Stomach (tissue), 9 donors: ENCODE data around the gene CEP72. TPM values are rescaled to one million over a fixed set of nuclear protein-coding genes. Genes with fewer than 3 reads are reported as not detected.

ENCODE experiments used
- DNase-seq, 2 donors: peaks; one replicate each; pipeline versions ENCODE4 v3.0.0 to v3.0.0-alpha.2; 2013 to 2019
- H3K27ac ChIP-seq, 5 donors: fragments of 200-600 bp in 4 of 5; sonication (generic) in 4 of 5; one replicate each; pipeline ENCODE4 v1.5.1; 2013 to 2019; ENCODE audit warnings: mild to moderate bottlenecking in 1 of 5, moderate library complexity in 1 of 5
- H3K27me3 ChIP-seq, 3 donors: fragments of 200-600 bp; sonication (generic); one replicate each; pipeline ENCODE4 v1.5.1; 2017 to 2019; ENCODE audit warnings: mixed run types in 1 of 3
- H3K36me3 ChIP-seq, 4 donors: fragments of 200-600 bp; sonication (generic); 1 replicate in 3 of 4; 2 replicates in 1 of 4; pipeline ENCODE4 v1.5.1; 2016 to 2019
- H3K4me1 ChIP-seq, 4 donors: fragments of 200-600 bp; sonication (generic); one replicate each; pipeline ENCODE4 v1.5.1; 2016 to 2019
- H3K4me3 ChIP-seq, 4 donors: fragments of 200-600 bp; sonication (generic) in 3 of 4; one replicate each; pipeline ENCODE4 v1.5.1; 2016 to 2019; ENCODE audit warnings: mild to moderate bottlenecking in 1 of 4
- H3K9me3 ChIP-seq, 4 donors: fragments of 200-600 bp; sonication (generic); one replicate each; pipeline ENCODE4 v1.5.1; 2016 to 2019
- EP300 ChIP-seq: sonication (generic); formaldehyde crosslinking; IDR thresholded peaks from one replicate; pipeline ENCODE4 v1.6.1; 2017; ENCODE audit warnings: antibody characterized with exemption
- POLR2A ChIP-seq, 4 donors: fragments of 450-650 bp; IDR thresholded peaks; one replicate each; pipeline ENCODE4 v1.6.1; 2016; ENCODE audit warnings: antibody characterized with exemption in 4 of 4, control low read depth in 2 of 4, mild to moderate bottlenecking in 1 of 4, moderate library complexity in 1 of 4
- POLR2AphosphoS5 ChIP-seq, 3 donors: sonication (generic); formaldehyde crosslinking; IDR thresholded peaks; one replicate each; pipeline ENCODE4 v1.6.1; 2016; ENCODE audit warnings: antibody characterized with exemption in 3 of 3
- WGBS, 5 donors: extraction: QIAGEN DNeasy Blood & Tissue Kit in 3 of 5; methylation state at CpG; one replicate each; pipeline versions ENCODE4 v1.1.5 to v1.1.7; 2013 to 2018; 5-methylcytosine and 5-hydroxymethylcytosine counted together
- intact Hi-C: fragments of 100-400 bp; cut with DNase I; formaldehyde crosslinking; loops from one replicate; pipeline ENCODE4 v1.15.1; 2023; ENCODE audit warnings: low total_unique reads
- polyA plus RNA-seq, 3 donors: library from polyadenylated mRNA; stranded (reverse); fragments of 200-250 nt; gene quantifications; one replicate each; pipeline ENCODE4 v1.2.3, GENCODE V29; 2013
- total RNA-seq, 5 donors: library from RNA; depleted of rRNA; stranded (reverse); fragments of >200 nt; gene quantifications; one replicate each; pipeline versions ENCODE4 v1.1.0 to v1.2.3, GENCODE V29; 2014 to 2016
- TF ChIP-seq, protein P1 (sequence below), 7 experiments: fragments of 450-650 bp in 4 of 7; fragments of 200-600 bp in 3 of 7; sonication (generic) in 3 of 7; IDR thresholded peaks; one replicate each; pipeline ENCODE4 v1.5.1; 2016 to 2019; ENCODE audit warnings: antibody characterized with exemption in 7 of 7, control low read depth in 2 of 7, mild to moderate bottlenecking in 1 of 7
- donor health status: healthy with polysubstance abuse.
- donor health status: Bipolar disorder and iron deficiency.
- donor health status: healthy.

CEP72 gene
- total and polyA plus RNA-seq, 8 donors, result 0.14 to 11.1 (median 2.1) TPM

DNA sequence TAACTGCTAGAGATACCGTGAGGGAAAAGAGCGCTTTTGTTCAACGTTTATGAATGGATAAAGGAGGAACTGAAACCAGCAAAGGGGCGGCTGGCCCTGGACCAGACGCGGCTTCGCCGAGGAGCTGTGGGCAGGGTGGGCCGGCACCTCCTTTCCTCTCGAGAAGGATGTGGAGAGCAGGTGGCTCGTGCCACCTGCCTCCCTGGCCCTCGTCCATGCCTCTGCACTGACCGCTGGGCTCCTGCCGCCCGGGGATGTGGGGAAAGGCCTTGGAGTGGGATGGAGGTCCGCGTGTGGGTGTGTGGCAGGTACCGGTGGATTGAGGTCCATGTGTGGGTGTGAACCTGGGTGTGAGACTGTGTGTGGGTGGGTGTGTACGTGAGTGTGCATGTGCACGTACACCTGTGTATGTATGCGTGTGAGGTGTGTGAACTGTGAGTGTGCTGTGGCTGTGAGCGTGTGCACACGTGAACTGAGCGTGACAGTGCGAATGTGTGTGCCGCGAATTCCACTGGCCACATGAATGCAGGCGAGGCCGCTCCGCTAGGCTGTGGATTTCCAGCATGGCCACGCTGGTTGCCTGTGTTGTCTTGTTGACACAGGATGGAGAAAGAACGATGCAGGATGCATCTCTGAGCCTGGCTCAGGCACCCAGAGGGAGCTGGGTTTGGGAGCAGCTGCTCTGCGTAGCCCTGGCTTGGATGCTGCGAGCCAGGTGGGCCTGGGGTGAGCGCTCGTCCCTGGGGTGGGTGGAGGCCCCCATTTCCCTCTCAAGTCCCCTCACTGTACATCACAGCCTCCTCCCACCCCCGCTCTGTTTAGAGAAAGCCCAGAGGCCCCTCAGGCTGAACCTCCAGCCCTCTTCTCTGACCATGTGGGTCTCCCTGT lies 4.4 kb upstream of the CEP72 start:
- Histone ChIP-seq H3K36me3 (no peaks in the 10 kb centered on the region), H3K4me3 (peak overlapping the region in 1 of 4 donors; percentile 26), H3K27ac (peak overlapping the region in 1 of 5 donors; percentile 50), H3K4me1 (peaks cover 0 to 29% (median 21%) of the 10 kb centered on the region in 4 donors), H3K27me3 (peaks cover 0 to 57% (median 10%) of the 10 kb centered on the region in 3 donors), H3K9me3 (no peaks in the 10 kb centered on the region)
- DNase-seq, result peak; percentile 48 to 65
- intact Hi-C loops, result no loop called here
- TF ChIP-seq EP300 (no peak), POLR2AphosphoS5 (IDR thresholded peaks at IDR 0.05) (no peak), POLR2A (IDR thresholded peaks at IDR 0.05) (no peak)
- TF ChIP-seq, protein P1, sequence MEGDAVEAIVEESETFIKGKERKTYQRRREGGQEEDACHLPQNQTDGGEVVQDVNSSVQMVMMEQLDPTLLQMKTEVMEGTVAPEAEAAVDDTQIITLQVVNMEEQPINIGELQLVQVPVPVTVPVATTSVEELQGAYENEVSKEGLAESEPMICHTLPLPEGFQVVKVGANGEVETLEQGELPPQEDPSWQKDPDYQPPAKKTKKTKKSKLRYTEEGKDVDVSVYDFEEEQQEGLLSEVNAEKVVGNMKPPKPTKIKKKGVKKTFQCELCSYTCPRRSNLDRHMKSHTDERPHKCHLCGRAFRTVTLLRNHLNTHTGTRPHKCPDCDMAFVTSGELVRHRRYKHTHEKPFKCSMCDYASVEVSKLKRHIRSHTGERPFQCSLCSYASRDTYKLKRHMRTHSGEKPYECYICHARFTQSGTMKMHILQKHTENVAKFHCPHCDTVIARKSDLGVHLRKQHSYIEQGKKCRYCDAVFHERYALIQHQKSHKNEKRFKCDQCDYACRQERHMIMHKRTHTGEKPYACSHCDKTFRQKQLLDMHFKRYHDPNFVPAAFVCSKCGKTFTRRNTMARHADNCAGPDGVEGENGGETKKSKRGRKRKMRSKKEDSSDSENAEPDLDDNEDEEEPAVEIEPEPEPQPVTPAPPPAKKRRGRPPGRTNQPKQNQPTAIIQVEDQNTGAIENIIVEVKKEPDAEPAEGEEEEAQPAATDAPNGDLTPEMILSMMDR (IDR thresholded peaks at IDR 0.05), result no peak
- whole genome bisulfite sequencing, 5 donors, result 42 to 56% (median 47%) methylated on average over 36 to 37 of the region's 37 CpGs

DNA sequence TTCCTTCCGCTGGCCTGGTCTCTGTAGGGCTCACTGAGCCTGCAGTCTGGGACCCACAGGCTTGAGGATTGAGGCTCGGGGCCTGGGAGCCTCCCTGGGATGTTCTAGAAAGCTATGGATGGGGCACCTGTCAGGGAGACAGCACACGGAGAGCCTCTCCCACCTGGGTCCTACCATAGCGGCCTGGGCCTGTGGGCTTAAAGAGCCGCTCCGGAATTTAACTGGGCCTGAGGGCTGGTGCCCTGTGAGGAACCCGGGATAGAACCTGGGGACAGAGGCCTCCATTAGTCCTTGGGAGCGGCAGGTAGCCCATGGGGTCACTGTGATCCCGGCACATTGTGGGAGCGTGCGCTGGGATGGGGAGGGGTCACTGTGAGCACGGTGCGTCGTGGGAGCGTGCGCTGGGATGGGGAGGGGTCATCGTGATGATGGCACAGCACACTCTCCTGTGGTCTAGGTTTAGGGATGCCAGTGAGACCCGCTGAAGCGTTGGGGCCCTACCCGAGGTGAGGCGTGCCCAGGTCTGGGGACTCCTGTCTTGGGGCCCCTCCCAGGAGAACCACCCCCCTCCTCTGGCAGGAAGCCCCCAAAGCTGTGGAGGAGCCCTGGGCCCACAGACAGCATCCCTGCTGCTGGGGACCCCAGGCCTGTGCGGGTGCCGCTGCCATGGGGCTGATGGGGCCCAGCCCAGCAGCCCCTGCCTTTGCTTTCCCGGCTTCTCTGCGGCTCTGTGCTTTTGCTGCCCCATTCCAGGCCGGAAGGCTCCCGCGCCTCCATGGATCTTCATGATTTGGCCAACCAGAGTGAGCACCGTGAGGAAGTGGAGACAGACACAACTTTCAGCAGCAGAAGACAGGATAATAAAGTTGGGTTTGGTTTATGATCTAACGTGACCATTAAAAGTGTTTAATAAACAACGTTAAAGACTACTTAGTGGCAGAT lies 3.4 kb upstream of the CEP72 start:
- Histone ChIP-seq H3K4me3 (no peak overlapping the region), H3K27ac (no peak overlapping the region), H3K36me3 (no peaks in the 10 kb centered on the region), H3K4me1 (peaks cover 0 to 34% (median 27%) of the 10 kb centered on the region in 4 donors), H3K9me3 (no peaks in the 10 kb centered on the region), H3K27me3 (peaks cover 0 to 48% (median 4%) of the 10 kb centered on the region in 3 donors)
- TF ChIP-seq, protein P1 (IDR thresholded peaks at IDR 0.05), result no peak
- TF ChIP-seq POLR2AphosphoS5 (IDR thresholded peaks at IDR 0.05) (no peak), POLR2A (IDR thresholded peaks at IDR 0.05) (no peak), EP300 (no peak)
- WGBS, 5 donors, result 80 to 91% (median 87%) methylated on average over 17 to 31 of the region's 31 CpGs
- intact Hi-C loops, result no loop called here
- peak in 1 of 2 donors; percentile 14 for DNase-seq

DNA sequence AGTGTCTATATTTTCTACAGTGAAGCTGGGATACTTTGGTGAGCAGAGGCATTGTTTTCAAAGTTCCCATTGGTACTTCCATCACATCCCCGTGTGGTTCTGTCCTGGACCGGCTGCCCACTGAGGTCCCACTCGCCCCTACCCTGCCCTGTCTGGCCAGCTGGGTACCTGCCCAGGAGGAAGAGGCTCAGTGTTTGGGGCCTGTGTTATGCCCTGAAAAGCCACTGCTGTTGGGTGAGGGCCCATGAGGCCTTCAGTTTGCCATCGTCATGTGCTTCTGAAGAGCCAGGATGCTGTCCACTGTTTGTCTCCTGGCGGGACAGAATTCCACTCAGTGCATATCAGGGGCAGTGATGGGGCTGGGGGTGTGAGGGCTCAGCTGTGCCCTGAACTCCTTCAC lies 2.6 kb upstream of the CEP72 start:
- H3K27ac ChIP-seq, result no peak overlapping the region
- no peaks in the 10 kb centered on the region for H3K9me3 ChIP-seq
- no peaks in the 10 kb centered on the region for H3K36me3 ChIP-seq
- TF ChIP-seq POLR2AphosphoS5 (IDR thresholded peaks at IDR 0.05) (no peak), EP300 (no peak), POLR2A (IDR thresholded peaks at IDR 0.05) (no peak)
- TF ChIP-seq, protein P1 (IDR thresholded peaks at IDR 0.05), result no peak
- peak in 1 of 2 donors; percentile 10 for DNase-seq
- intact Hi-C loops, result no loop called here
- WGBS, 5 donors, result 84 to 100% (median 88%) methylated on average over 3 to 5 of the region's 5 CpGs
- peaks cover 1 to 38% (median 27%) of the 10 kb centered on the region in 4 donors for H3K4me1 ChIP-seq
- H3K4me3 ChIP-seq, result no peak overlapping the region
- peaks cover 0 to 40% (median 0%) of the 10 kb centered on the region in 3 donors for H3K27me3 ChIP-seq
